ENCODE results near the gene SAC3D1. TPM values are rescaled to one million over a fixed set of nuclear protein-coding genes. Genes with fewer than 3 reads are reported as not detected.
A peak's percentile ranks its signal among the peaks of the same experiment; 100 is the strongest.

The SAC3D1 gene
- total and polyA plus RNA-seq, 2 donors: 11.2 to 11.5 TPM

- peaks cover 33 to 43% of the 10 kb centered on the region in 2 donors for H3K36me3 ChIP-seq (ENCODE audit: control insufficient read depth in 2 of 2, insufficient read depth in 2 of 2, low read length in 1 of 2)
- WGBS: 95% methylated on average over 11 of the region's 11 CpGs
- H3K4me1 ChIP-seq (ENCODE audit: control insufficient read depth in 2 of 2, insufficient read depth in 2 of 2, low read length in 2 of 2): peaks cover 2 to 9% of the 10 kb centered on the region in 2 donors
- H3K9me3 ChIP-seq (ENCODE audit: control insufficient read depth in 2 of 2, insufficient read depth in 1 of 2, low read length in 1 of 2): no peaks in the 10 kb centered on the region
- DNase-seq (ENCODE audit: low read depth in 6 of 9, low spot score in 9 of 9): no peak
- no peak overlapping the region for H3K27ac ChIP-seq (ENCODE audit: low read depth in 1 of 2, low read length in 1 of 2)
- no peaks in the 10 kb centered on the region for H3K27me3 ChIP-seq (ENCODE audit: control insufficient read depth in 2 of 2, insufficient read depth in 1 of 2, low read length in 1 of 2)
- no peak overlapping the region for H3K4me3 ChIP-seq (ENCODE audit: low read length in 2 of 2)
These were observed 5.4 kb upstream of the SAC3D1 start for GRCh38 chr11:65035579-65035978.

- H3K36me3 ChIP-seq (ENCODE audit: control insufficient read depth in 2 of 2, insufficient read depth in 2 of 2, low read length in 1 of 2): peaks cover 30 to 41% of the 10 kb centered on the region in 2 donors
- 97% methylated on average over 6 of the region's 6 CpGs for WGBS
These were observed 4.1 kb upstream of the SAC3D1 start for GRCh38 chr11:65036931-65037330.

GRCh38 chr11:65040520-65040846, 527 bp upstream of the SAC3D1 start:
- peaks cover 0 to 2% of the 10 kb centered on the region in 2 donors for H3K9me3 ChIP-seq (ENCODE audit: control insufficient read depth in 2 of 2, insufficient read depth in 1 of 2, low read length in 1 of 2)
- DNase-seq (ENCODE audit: low read depth in 6 of 9, low spot score in 9 of 9): no peak
- 31% methylated on average over 7 of the region's 7 CpGs for whole genome bisulfite sequencing
- peak overlapping the region; percentile 97 to 98 for H3K27ac ChIP-seq (ENCODE audit: low read depth in 1 of 2, low read length in 1 of 2)
- H3K4me3 ChIP-seq (ENCODE audit: low read length in 2 of 2): peak overlapping the region; percentile 85 to 90
- H3K27me3 ChIP-seq (ENCODE audit: control insufficient read depth in 2 of 2, insufficient read depth in 1 of 2, low read length in 1 of 2): no peaks in the 10 kb centered on the region
- peaks cover 38 to 47% of the 10 kb centered on the region in 2 donors for H3K36me3 ChIP-seq (ENCODE audit: control insufficient read depth in 2 of 2, insufficient read depth in 2 of 2, low read length in 1 of 2)
- H3K4me1 ChIP-seq (ENCODE audit: control insufficient read depth in 2 of 2, insufficient read depth in 2 of 2, low read length in 2 of 2): peaks cover 10 to 27% of the 10 kb centered on the region in 2 donors

More at GRCh38 chr11:65036931-65037330, 4.1 kb upstream of the SAC3D1 start:
- Histone ChIP-seq H3K4me3 (ENCODE audit: low read length in 2 of 2) (no peak overlapping the region), H3K27ac (ENCODE audit: low read depth in 1 of 2, low read length in 1 of 2) (no peak overlapping the region), H3K27me3 (ENCODE audit: control insufficient read depth in 2 of 2, insufficient read depth in 1 of 2, low read length in 1 of 2) (no peaks in the 10 kb centered on the region), H3K4me1 (ENCODE audit: control insufficient read depth in 2 of 2, insufficient read depth in 2 of 2, low read length in 2 of 2) (peaks cover 6 to 14% of the 10 kb centered on the region in 2 donors), H3K9me3 (ENCODE audit: control insufficient read depth in 2 of 2, insufficient read depth in 1 of 2, low read length in 1 of 2) (peaks cover 0 to 2% of the 10 kb centered on the region in 2 donors)
- DNase-seq (ENCODE audit: low read depth in 6 of 9, low spot score in 9 of 9): no peak

- Histone ChIP-seq H3K27me3 (ENCODE audit: control insufficient read depth in 2 of 2, insufficient read depth in 1 of 2, low read length in 1 of 2) (peaks cover 0 to 8% of the 10 kb centered on the region in 2 donors), H3K4me3 (ENCODE audit: low read length in 2 of 2) (no peak overlapping the region), H3K27ac (ENCODE audit: low read depth in 1 of 2, low read length in 1 of 2) (no peak overlapping the region), H3K4me1 (ENCODE audit: control insufficient read depth in 2 of 2, insufficient read depth in 2 of 2, low read length in 2 of 2) (peaks cover 10 to 28% of the 10 kb centered on the region in 2 donors), H3K9me3 (ENCODE audit: control insufficient read depth in 2 of 2, insufficient read depth in 1 of 2, low read length in 1 of 2) (peaks cover 0 to 2% of the 10 kb centered on the region in 2 donors), H3K36me3 (ENCODE audit: control insufficient read depth in 2 of 2, insufficient read depth in 2 of 2, low read length in 1 of 2) (peaks cover 35 to 45% of the 10 kb centered on the region in 2 donors)
- DNase-seq (ENCODE audit: low read depth in 6 of 9, low spot score in 9 of 9): no peak
- 96% methylated on average over 6 of the region's 6 CpGs for WGBS
These were observed 1.9 kb downstream of the SAC3D1 start for GRCh38 chr11:65042891-65043290.

- WGBS: 96% methylated on average over 23 of the region's 23 CpGs
- Histone ChIP-seq H3K4me3 (ENCODE audit: low read length in 2 of 2) (no peak overlapping the region), H3K27ac (ENCODE audit: low read depth in 1 of 2, low read length in 1 of 2) (no peak overlapping the region), H3K36me3 (ENCODE audit: control insufficient read depth in 2 of 2, insufficient read depth in 2 of 2, low read length in 1 of 2) (peaks cover 29 to 37% of the 10 kb centered on the region in 2 donors), H3K4me1 (ENCODE audit: control insufficient read depth in 2 of 2, insufficient read depth in 2 of 2, low read length in 2 of 2) (peaks cover 10 to 31% of the 10 kb centered on the region in 2 donors), H3K27me3 (ENCODE audit: control insufficient read depth in 2 of 2, insufficient read depth in 1 of 2, low read length in 1 of 2) (peaks cover 0 to 16% of the 10 kb centered on the region in 2 donors), H3K9me3 (ENCODE audit: control insufficient read depth in 2 of 2, insufficient read depth in 1 of 2, low read length in 1 of 2) (peaks cover 0 to 2% of the 10 kb centered on the region in 2 donors)
- DNase-seq (ENCODE audit: low read depth in 6 of 9, low spot score in 9 of 9): no peak
These were observed 3.0 kb downstream of the SAC3D1 start for GRCh38 chr11:65043881-65044501.

- Histone ChIP-seq H3K4me1 (ENCODE audit: control insufficient read depth in 2 of 2, insufficient read depth in 2 of 2, low read length in 2 of 2) (peaks cover 10 to 27% of the 10 kb centered on the region in 2 donors), H3K27ac (ENCODE audit: low read depth in 1 of 2, low read length in 1 of 2) (no peak overlapping the region), H3K9me3 (ENCODE audit: control insufficient read depth in 2 of 2, insufficient read depth in 1 of 2, low read length in 1 of 2) (peaks cover 0 to 2% of the 10 kb centered on the region in 2 donors), H3K36me3 (ENCODE audit: control insufficient read depth in 2 of 2, insufficient read depth in 2 of 2, low read length in 1 of 2) (peaks cover 29 to 37% of the 10 kb centered on the region in 2 donors), H3K27me3 (ENCODE audit: control insufficient read depth in 2 of 2, insufficient read depth in 1 of 2, low read length in 1 of 2) (peaks cover 0 to 16% of the 10 kb centered on the region in 2 donors), H3K4me3 (ENCODE audit: low read length in 2 of 2) (no peak overlapping the region)
- WGBS: 98% methylated on average over 5 of the region's 5 CpGs
- DNase-seq (ENCODE audit: low read depth in 6 of 9, low spot score in 9 of 9): no peak
These were observed 4.1 kb downstream of the SAC3D1 start for GRCh38 chr11:65045061-65045460.

- no peak for DNase-seq (ENCODE audit: low read depth in 6 of 9, low spot score in 9 of 9)
- Histone ChIP-seq H3K4me3 (ENCODE audit: low read length in 2 of 2) (no peak overlapping the region), H3K4me1 (ENCODE audit: control insufficient read depth in 2 of 2, insufficient read depth in 2 of 2, low read length in 2 of 2) (peaks cover 7 to 20% of the 10 kb centered on the region in 2 donors), H3K36me3 (ENCODE audit: control insufficient read depth in 2 of 2, insufficient read depth in 2 of 2, low read length in 1 of 2) (peaks cover 29 to 37% of the 10 kb centered on the region in 2 donors), H3K9me3 (ENCODE audit: control insufficient read depth in 2 of 2, insufficient read depth in 1 of 2, low read length in 1 of 2) (peaks cover 0 to 2% of the 10 kb centered on the region in 2 donors), H3K27me3 (ENCODE audit: control insufficient read depth in 2 of 2, insufficient read depth in 1 of 2, low read length in 1 of 2) (peaks cover 0 to 16% of the 10 kb centered on the region in 2 donors), H3K27ac (ENCODE audit: low read depth in 1 of 2, low read length in 1 of 2) (no peak overlapping the region)
- WGBS: 96% methylated on average over 7 of the region's 7 CpGs
These were observed 4.7 kb downstream of the SAC3D1 start for GRCh38 chr11:65045728-65046127.

- peak overlapping the region in 1 of 2 donors; percentile 29 for H3K4me3 ChIP-seq (ENCODE audit: low read length in 2 of 2)
- H3K4me1 ChIP-seq (ENCODE audit: control insufficient read depth in 2 of 2, insufficient read depth in 2 of 2, low read length in 2 of 2): peaks cover 0 to 10% of the 10 kb centered on the region in 2 donors
- no peaks in the 10 kb centered on the region for H3K9me3 ChIP-seq (ENCODE audit: control insufficient read depth in 2 of 2, insufficient read depth in 1 of 2, low read length in 1 of 2)
- 32% methylated on average over 56 of the region's 56 CpGs for WGBS
- peaks cover 29 to 32% of the 10 kb centered on the region in 2 donors for H3K36me3 ChIP-seq (ENCODE audit: control insufficient read depth in 2 of 2, insufficient read depth in 2 of 2, low read length in 1 of 2)
- DNase-seq (ENCODE audit: low read depth in 6 of 9, low spot score in 9 of 9): no peak
- H3K27me3 ChIP-seq (ENCODE audit: control insufficient read depth in 2 of 2, insufficient read depth in 1 of 2, low read length in 1 of 2): peaks cover 0 to 16% of the 10 kb centered on the region in 2 donors
- H3K27ac ChIP-seq (ENCODE audit: low read depth in 1 of 2, low read length in 1 of 2): no peak overlapping the region
These were observed 6.8 kb downstream of the SAC3D1 start for GRCh38 chr11:65047581-65048422.

- WGBS: 97% methylated on average over 9 of the region's 9 CpGs
- Histone ChIP-seq H3K27ac (ENCODE audit: low read depth in 1 of 2, low read length in 1 of 2) (no peak overlapping the region), H3K4me3 (ENCODE audit: low read length in 2 of 2) (no peak overlapping the region), H3K36me3 (ENCODE audit: control insufficient read depth in 2 of 2, insufficient read depth in 2 of 2, low read length in 1 of 2) (peaks cover 2% of the 10 kb centered on the region in 2 donors), H3K27me3 (ENCODE audit: control insufficient read depth in 2 of 2, insufficient read depth in 1 of 2, low read length in 1 of 2) (peaks cover 0 to 16% of the 10 kb centered on the region in 2 donors), H3K4me1 (ENCODE audit: control insufficient read depth in 2 of 2, insufficient read depth in 2 of 2, low read length in 2 of 2) (peaks cover 7 to 19% of the 10 kb centered on the region in 2 donors), H3K9me3 (ENCODE audit: control insufficient read depth in 2 of 2, insufficient read depth in 1 of 2, low read length in 1 of 2) (no peaks in the 10 kb centered on the region)
- no peak for DNase-seq (ENCODE audit: low read depth in 6 of 9, low spot score in 9 of 9)
These were observed 10.4 kb downstream of the SAC3D1 start for GRCh38 chr11:65051398-65051858.

All from thymus (tissue), 11 donors.